Measurements from ENCODE around the gene IFI27. TPM values are rescaled to one million over a fixed set of nuclear protein-coding genes. Genes with fewer than 3 reads are reported as not detected.

IFI27 gene
- total and polyA plus RNA-seq, 3 donors from 2014 or later, result 312 to 531 (median 388) TPM

- no peaks in the 10 kb centered on the region for H3K4me1 ChIP-seq
- H3K9me3 ChIP-seq, result no peaks in the 10 kb centered on the region
- no peaks in the 10 kb centered on the region for H3K27me3 ChIP-seq
- H3K36me3 ChIP-seq (ENCODE audit: low read depth, missing control alignments), result no peaks in the 10 kb centered on the region
- H3K27ac ChIP-seq, result no peak overlapping the region
- TF ChIP-seq POLR2A (IDR thresholded peaks at IDR 0.05) (no peak), CTCF (IDR thresholded peaks at IDR 0.05) (no peak)
- intact Hi-C loops (cut with DNase I; ENCODE audit: low total_unique reads), result no loop called here
- DNase-seq, result no peak
- H3K4me3 ChIP-seq, result no peak overlapping the region
- WGBS, 2 donors, result 89 to 96% methylated on average over 9 of the region's 9 CpGs
These were observed 27.7 kb downstream of the IFI27 start for GRCh38 chr14:94138251-94138650.

- Histone ChIP-seq H3K4me3 (no peak overlapping the region), H3K36me3 (ENCODE audit: low read depth, missing control alignments) (no peaks in the 10 kb centered on the region), H3K4me1 (no peaks in the 10 kb centered on the region), H3K27me3 (no peaks in the 10 kb centered on the region), H3K27ac (no peak overlapping the region), H3K9me3 (no peaks in the 10 kb centered on the region)
- no peak for TF ChIP-seq POLR2A (IDR thresholded peaks at IDR 0.05)
- no peak for DNase-seq
- intact Hi-C loops (cut with DNase I; ENCODE audit: low total_unique reads), result no loop called here
- WGBS, 2 donors, result 64 to 86% methylated on average over 5 of the region's 5 CpGs
These were observed 28.5 kb downstream of the IFI27 start for GRCh38 chr14:94139006-94139405.

- TF ChIP-seq POLR2A (IDR thresholded peaks at IDR 0.05), result no peak
- TF ChIP-seq CTCF (IDR thresholded peaks at IDR 0.05), result no peak
- WGBS, 2 donors, result 69 to 76% methylated on average over 5 of the region's 5 CpGs
- Histone ChIP-seq H3K9me3 (no peaks in the 10 kb centered on the region), H3K36me3 (ENCODE audit: low read depth, missing control alignments) (no peaks in the 10 kb centered on the region), H3K4me1 (no peaks in the 10 kb centered on the region), H3K4me3 (no peak overlapping the region), H3K27me3 (no peaks in the 10 kb centered on the region), H3K27ac (no peak overlapping the region)
- DNase-seq, result no peak
- intact Hi-C loops (cut with DNase I; ENCODE audit: low total_unique reads), result no loop called here
These were observed 28.9 kb downstream of the IFI27 start for GRCh38 chr14:94139421-94139820.

- Histone ChIP-seq H3K27me3 (no peaks in the 10 kb centered on the region), H3K4me1 (no peaks in the 10 kb centered on the region), H3K36me3 (ENCODE audit: low read depth, missing control alignments) (no peaks in the 10 kb centered on the region), H3K9me3 (no peaks in the 10 kb centered on the region), H3K27ac (no peak overlapping the region), H3K4me3 (no peak overlapping the region)
- 86 to 92% methylated on average over 3 of the region's 3 CpGs for WGBS, 2 donors
- TF ChIP-seq POLR2A (IDR thresholded peaks at IDR 0.05), result no peak
- no peak for TF ChIP-seq CTCF (IDR thresholded peaks at IDR 0.05)
- no peak for DNase-seq
- intact Hi-C loops (cut with DNase I; ENCODE audit: low total_unique reads), result no loop called here
These were observed 31.7 kb downstream of the IFI27 start for GRCh38 chr14:94142247-94142646.

GRCh38 chr14:94142836-94143235 lies 32.3 kb downstream of the IFI27 start:
- Histone ChIP-seq H3K36me3 (ENCODE audit: low read depth, missing control alignments) (no peaks in the 10 kb centered on the region), H3K9me3 (no peaks in the 10 kb centered on the region), H3K4me3 (no peak overlapping the region), H3K4me1 (no peaks in the 10 kb centered on the region), H3K27ac (no peak overlapping the region), H3K27me3 (no peaks in the 10 kb centered on the region)
- intact Hi-C loops (cut with DNase I; ENCODE audit: low total_unique reads), result no loop called here
- WGBS, 2 donors, result 85 to 86% methylated on average over 1 of the region's 1 CpG
- DNase-seq, result no peak
- no peak for TF ChIP-seq POLR2A (IDR thresholded peaks at IDR 0.05)
- TF ChIP-seq CTCF (IDR thresholded peaks at IDR 0.05), result no peak

All from testis (tissue), 3 donors.